Endothelial cell of umbilical vein (primary cell): ENCODE data around the gene LYPD4.

Experiments
- EZH2 ChIP-seq: IDR thresholded peaks from 2 replicates; pipeline ENCODE4 v1.6.1; 2012; ENCODE audit warnings: borderline replicate concordance, low read depth, mild to moderate bottlenecking, moderate library complexity, low read length, inconsistent platforms; ENCODE audit not compliant: severe bottlenecking
- FOS ChIP-seq: IDR thresholded peaks from 2 replicates; pipeline ENCODE4 v1.6.1; 2011; ENCODE audit warnings: mild to moderate bottlenecking, low read length, moderate library complexity, borderline replicate concordance; ENCODE audit not compliant: insufficient read depth
- GATA2 ChIP-seq: IDR thresholded peaks from 2 replicates; pipeline ENCODE4 v1.7.0; 2011; ENCODE audit warnings: low read depth, mild to moderate bottlenecking, moderate library complexity, mixed read lengths, low read length; ENCODE audit not compliant: insufficient read length, insufficient read depth
- JUN ChIP-seq: IDR thresholded peaks from 2 replicates; pipeline ENCODE4 v1.6.1; 2011; ENCODE audit warnings: borderline replicate concordance, low read depth; ENCODE audit not compliant: insufficient read length, insufficient read depth
- MYC ChIP-seq: IDR thresholded peaks from one replicate; pipeline ENCODE4 v1.6.1; 2011; ENCODE audit warnings: mild to moderate bottlenecking, low read depth, low read length
- POLR2A ChIP-seq: IDR thresholded peaks from 2 replicates; pipeline ENCODE4 v1.6.1; 2012; ENCODE audit warnings: low read depth, mild to moderate bottlenecking, control low read depth, low read length
- POLR2AphosphoS5 ChIP-seq: IDR thresholded peaks from 2 replicates; pipeline ENCODE4 v1.6.1; 2012; ENCODE audit warnings: low read depth, mild to moderate bottlenecking, control low read depth, low read length, moderate library complexity; ENCODE audit not compliant: insufficient read depth
- TF ChIP-seq, protein P1 (sequence below), 2 donors: IDR thresholded peaks; 1 replicate in 1 of 2; 2 replicates in 1 of 2; pipeline ENCODE4 v1.5.1; 2011; ENCODE audit warnings: low read length in 2 of 2, mild to moderate bottlenecking in 2 of 2, moderate library complexity in 2 of 2, control low read depth in 1 of 2, inconsistent platforms in 1 of 2, low read depth in 1 of 2; ENCODE audit not compliant: insufficient read depth in 1 of 2; ENCODE audit errors: extremely low read depth in 1 of 2
- TF ChIP-seq, protein P2 (sequence below): IDR thresholded peaks from 2 replicates; pipeline ENCODE4 v1.6.1; 2011; ENCODE audit not compliant: insufficient read depth, insufficient read length

DNA sequence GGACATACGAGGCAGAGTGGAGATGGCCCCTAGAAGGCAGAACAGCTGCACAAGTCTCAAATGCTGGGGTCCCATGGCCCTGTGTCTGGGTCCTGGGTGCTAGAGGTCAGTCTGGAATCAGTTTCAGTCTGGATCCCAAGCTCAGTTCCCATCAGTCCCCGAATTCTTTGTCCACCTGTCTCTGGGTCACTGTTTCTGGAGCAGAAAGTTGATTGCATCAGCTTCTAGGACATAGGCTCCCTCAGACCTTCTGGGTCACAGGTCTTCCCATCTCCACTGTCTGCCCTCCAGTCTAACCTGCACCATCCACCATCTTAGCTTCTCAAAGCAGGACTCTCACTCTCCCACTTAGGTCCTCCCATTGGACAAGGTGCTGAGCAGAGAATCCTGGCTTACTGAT, 5.3 kb downstream of the LYPD4 start:
- no peak for TF ChIP-seq EZH2
- TF ChIP-seq, protein P1, sequence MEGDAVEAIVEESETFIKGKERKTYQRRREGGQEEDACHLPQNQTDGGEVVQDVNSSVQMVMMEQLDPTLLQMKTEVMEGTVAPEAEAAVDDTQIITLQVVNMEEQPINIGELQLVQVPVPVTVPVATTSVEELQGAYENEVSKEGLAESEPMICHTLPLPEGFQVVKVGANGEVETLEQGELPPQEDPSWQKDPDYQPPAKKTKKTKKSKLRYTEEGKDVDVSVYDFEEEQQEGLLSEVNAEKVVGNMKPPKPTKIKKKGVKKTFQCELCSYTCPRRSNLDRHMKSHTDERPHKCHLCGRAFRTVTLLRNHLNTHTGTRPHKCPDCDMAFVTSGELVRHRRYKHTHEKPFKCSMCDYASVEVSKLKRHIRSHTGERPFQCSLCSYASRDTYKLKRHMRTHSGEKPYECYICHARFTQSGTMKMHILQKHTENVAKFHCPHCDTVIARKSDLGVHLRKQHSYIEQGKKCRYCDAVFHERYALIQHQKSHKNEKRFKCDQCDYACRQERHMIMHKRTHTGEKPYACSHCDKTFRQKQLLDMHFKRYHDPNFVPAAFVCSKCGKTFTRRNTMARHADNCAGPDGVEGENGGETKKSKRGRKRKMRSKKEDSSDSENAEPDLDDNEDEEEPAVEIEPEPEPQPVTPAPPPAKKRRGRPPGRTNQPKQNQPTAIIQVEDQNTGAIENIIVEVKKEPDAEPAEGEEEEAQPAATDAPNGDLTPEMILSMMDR (IDR thresholded peaks at IDR 0.05; ENCODE audit: extremely low read depth in 1 of 2, insufficient read depth in 1 of 2, low read depth in 1 of 2, low read length in 2 of 2), result no peak
- TF ChIP-seq POLR2AphosphoS5, result no peak
- no peak for TF ChIP-seq POLR2A
- TF ChIP-seq JUN, result no peak
- TF ChIP-seq, protein P2, sequence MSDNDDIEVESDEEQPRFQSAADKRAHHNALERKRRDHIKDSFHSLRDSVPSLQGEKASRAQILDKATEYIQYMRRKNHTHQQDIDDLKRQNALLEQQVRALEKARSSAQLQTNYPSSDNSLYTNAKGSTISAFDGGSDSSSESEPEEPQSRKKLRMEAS, result no peak
- no peak for TF ChIP-seq GATA2
- TF ChIP-seq FOS, result no peak
- TF ChIP-seq MYC, result no peak
